22Rv1 (cell line): ENCODE results near the gene HEPN1.

ENCODE experiments used
- H3K27ac ChIP-seq: fragments of 450-650 bp; 2 replicates; pipeline ENCODE4 v1.5.1; 2017
- ZFX ChIP-seq: fragments of 450-650 bp; IDR thresholded peaks from 2 replicates; pipeline ENCODE4 v1.6.1; 2017; ENCODE audit warnings: antibody characterized with exemption, borderline replicate concordance
- TF ChIP-seq, protein P1 (sequence below): fragments of 450-650 bp; IDR thresholded peaks from 2 replicates; pipeline ENCODE4 v1.5.1; 2017; ENCODE audit warnings: mild to moderate bottlenecking

The HEPN1 gene

GRCh38 chr11:124918950-124919349, at the start of gene HEPN1:
HEPN1 (plus strand) TSS chr11:124919250.
- no peak within 1 kb of the TSS for H3K27ac ChIP-seq
- TF ChIP-seq, protein P1, sequence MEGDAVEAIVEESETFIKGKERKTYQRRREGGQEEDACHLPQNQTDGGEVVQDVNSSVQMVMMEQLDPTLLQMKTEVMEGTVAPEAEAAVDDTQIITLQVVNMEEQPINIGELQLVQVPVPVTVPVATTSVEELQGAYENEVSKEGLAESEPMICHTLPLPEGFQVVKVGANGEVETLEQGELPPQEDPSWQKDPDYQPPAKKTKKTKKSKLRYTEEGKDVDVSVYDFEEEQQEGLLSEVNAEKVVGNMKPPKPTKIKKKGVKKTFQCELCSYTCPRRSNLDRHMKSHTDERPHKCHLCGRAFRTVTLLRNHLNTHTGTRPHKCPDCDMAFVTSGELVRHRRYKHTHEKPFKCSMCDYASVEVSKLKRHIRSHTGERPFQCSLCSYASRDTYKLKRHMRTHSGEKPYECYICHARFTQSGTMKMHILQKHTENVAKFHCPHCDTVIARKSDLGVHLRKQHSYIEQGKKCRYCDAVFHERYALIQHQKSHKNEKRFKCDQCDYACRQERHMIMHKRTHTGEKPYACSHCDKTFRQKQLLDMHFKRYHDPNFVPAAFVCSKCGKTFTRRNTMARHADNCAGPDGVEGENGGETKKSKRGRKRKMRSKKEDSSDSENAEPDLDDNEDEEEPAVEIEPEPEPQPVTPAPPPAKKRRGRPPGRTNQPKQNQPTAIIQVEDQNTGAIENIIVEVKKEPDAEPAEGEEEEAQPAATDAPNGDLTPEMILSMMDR, result no peak
- TF ChIP-seq ZFX, result no peak

GRCh38 chr11:124869331-124869730, 49.7 kb upstream of the HEPN1 start:
- H3K27ac ChIP-seq, result no peak overlapping the region
- TF ChIP-seq ZFX, result no peak
- TF ChIP-seq, protein P1, result no peak

GRCh38 chr11:124869856-124870387, 49.1 kb upstream of the HEPN1 start:
- no peak for TF ChIP-seq ZFX
- TF ChIP-seq, protein P1, result no peak
- H3K27ac ChIP-seq, result no peak overlapping the region

DNA sequence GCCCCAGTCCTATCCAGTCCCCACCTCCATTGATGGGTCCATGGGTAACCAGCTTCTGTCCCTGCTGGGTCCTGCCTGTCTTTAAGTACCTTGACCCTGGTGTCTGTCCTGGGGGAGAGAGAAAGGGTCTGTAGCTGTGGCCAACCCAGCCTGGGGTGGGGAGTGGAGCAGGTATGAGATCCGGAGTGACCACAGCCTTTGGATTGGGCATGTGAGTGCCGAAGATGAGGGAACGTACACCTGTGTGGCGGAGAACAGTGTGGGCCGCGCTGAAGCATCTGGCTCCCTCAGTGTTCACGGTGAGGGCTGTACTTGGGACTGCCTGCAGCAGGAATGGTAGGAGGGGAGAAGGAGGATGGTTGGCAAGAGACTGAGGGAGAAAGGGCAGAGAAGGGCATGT, 48.6 kb upstream of the HEPN1 start:
- H3K27ac ChIP-seq, result no peak overlapping the region
- TF ChIP-seq, protein P1, result no peak
- no peak for TF ChIP-seq ZFX

GRCh38 chr11:124872280-124872679, 46.8 kb upstream of the HEPN1 start:
- no peak for TF ChIP-seq ZFX
- TF ChIP-seq, protein P1, result no peak
- no peak overlapping the region for H3K27ac ChIP-seq

DNA sequence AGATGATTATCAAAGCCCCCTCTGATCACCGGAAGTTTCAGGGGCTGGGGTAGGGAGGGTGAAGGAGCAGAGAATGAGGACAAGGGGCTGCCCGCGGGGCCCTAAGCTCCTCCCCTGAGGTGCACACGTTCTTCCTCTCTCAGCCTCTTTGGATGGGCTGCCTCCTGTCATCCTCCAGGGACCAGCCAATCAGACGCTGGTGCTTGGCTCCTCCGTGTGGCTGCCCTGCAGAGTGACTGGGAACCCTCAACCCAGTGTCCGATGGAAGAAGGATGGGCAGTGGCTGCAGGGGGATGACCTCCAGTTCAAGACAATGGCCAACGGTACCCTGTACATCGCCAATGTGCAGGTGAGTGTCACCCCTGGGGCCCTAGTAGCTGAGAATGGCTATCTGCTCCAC, 46.3 kb upstream of the HEPN1 start:
- H3K27ac ChIP-seq, result no peak overlapping the region
- TF ChIP-seq ZFX, result no peak
- TF ChIP-seq, protein P1, result no peak

DNA sequence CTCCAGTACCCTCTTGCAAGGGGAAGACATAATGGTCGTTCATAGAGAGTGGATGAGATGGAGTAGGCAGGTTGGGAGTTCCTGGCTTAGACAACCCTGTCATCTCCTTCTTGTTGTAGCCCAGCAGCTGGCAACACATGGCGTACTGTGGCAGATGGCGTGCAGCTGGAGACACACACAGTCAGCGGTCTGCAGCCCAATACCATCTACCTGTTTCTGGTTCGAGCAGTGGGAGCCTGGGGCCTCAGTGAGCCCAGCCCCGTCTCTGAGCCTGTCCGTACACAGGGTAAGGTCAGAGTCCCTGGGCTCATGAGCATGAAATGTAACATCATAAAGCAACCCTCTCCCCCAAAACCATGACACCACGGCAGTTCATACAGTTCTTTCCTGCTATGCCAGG, 45.1 kb upstream of the HEPN1 start:
- TF ChIP-seq, protein P1, result no peak
- no peak for TF ChIP-seq ZFX
- no peak overlapping the region for H3K27ac ChIP-seq
